Measurements from ENCODE around the gene SCAP.

The SCAP gene

GRCh38 chr3:47444103-47444502, 31.6 kb downstream of the SCAP start:
- Histone ChIP-seq H3K4me2 (ENCODE audit: low read length, poor library complexity, severe bottlenecking) (no peak overlapping the region), H3K14ac (ENCODE audit: low read length in 2 of 2) (no peak overlapping the region), H3K18ac (ENCODE audit: low read depth in 1 of 2, low read length in 2 of 2) (no peak overlapping the region), H2BK15ac (ENCODE audit: low read depth, poor library complexity, severe bottlenecking) (no peak overlapping the region), H2AFZ (ENCODE audit: low read depth, low read length) (no peak overlapping the region), H3K27me3 (ENCODE audit: control insufficient read depth in 1 of 2, insufficient read depth in 1 of 2, low read length in 2 of 2) (no peaks in the 10 kb centered on the region), H2BK5ac (ENCODE audit: low read depth, low read length, poor library complexity, severe bottlenecking) (no peak overlapping the region), H4K91ac (ENCODE audit: low read length) (no peak overlapping the region), H3K23ac (ENCODE audit: low read length in 2 of 2) (no peak overlapping the region), H2BK120ac (ENCODE audit: low read depth, low read length) (no peak overlapping the region), H4K8ac (ENCODE audit: low read length) (no peak overlapping the region), H2AK5ac (ENCODE audit: low read length, severe bottlenecking) (no peak overlapping the region), H3K9me3 (ENCODE audit: control insufficient read depth, low read length) (no peaks in the 10 kb centered on the region), H3K79me1 (replicated peaks; ENCODE audit: low read length, poor library complexity, severe bottlenecking) (peaks cover 42% of the 10 kb centered on the region), H2BK12ac (ENCODE audit: low read length in 2 of 2) (no peak overlapping the region), H3K27ac (ENCODE audit: low read length, poor library complexity, severe bottlenecking) (no peak overlapping the region), H3K36me3 (ENCODE audit: control insufficient read depth in 1 of 2, insufficient read depth in 2 of 2, low read depth in 1 of 2, low read length in 2 of 2) (peaks cover 16 to 26% of the 10 kb centered on the region in 2 experiments), H3K4me1 (ENCODE audit: control insufficient read depth, insufficient read depth, low read depth, low read length) (peaks cover 2% of the 10 kb centered on the region), H3K4me3 (ENCODE audit: insufficient read depth in 1 of 2, low read depth in 1 of 2, low read length in 2 of 2) (no peak overlapping the region), H3K4ac (ENCODE audit: low read depth in 1 of 2, low read length in 2 of 2) (no peak overlapping the region), H3K9ac (ENCODE audit: low read length) (peak overlapping the region; percentile 64)
- DNase-seq, result no peak
- 99% methylated on average over 5 of the region's 5 CpGs for WGBS

DNA sequence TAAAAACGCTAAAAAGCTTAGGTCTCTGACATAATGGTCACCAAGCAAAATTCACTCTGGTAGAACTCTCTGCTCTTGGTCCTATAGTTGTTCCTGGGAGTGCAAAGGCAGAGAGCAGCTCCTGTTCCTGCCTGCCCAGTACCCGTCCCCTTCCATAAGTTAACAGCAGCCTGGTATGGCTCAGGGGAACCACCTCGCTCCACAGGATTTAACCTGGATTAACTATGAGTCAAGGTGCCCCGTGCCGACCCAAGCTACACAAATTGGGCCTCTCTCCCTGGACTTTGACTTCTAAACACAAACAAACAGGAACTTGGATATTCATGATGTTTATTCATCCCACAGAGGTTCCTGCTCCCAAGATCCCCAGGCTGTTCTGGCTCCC, 32.1 kb downstream of the SCAP start:
- H3K18ac ChIP-seq (ENCODE audit: low read depth in 1 of 2, low read length in 2 of 2), result peak overlapping the region; percentile 0 to 77
- peak overlapping the region in 1 of 2 experiments; percentile 86 for H3K4ac ChIP-seq (ENCODE audit: low read depth in 1 of 2, low read length in 2 of 2)
- no peak overlapping the region for H2BK5ac ChIP-seq (ENCODE audit: low read depth, low read length, poor library complexity, severe bottlenecking)
- H3K27me3 ChIP-seq (ENCODE audit: control insufficient read depth in 1 of 2, insufficient read depth in 1 of 2, low read length in 2 of 2), result no peaks in the 10 kb centered on the region
- 50% methylated on average over 5 of the region's 5 CpGs for WGBS
- peak overlapping the region; percentile 19 for H4K8ac ChIP-seq (ENCODE audit: low read length)
- peak overlapping the region in 1 of 2 experiments; percentile 83 for H2BK12ac ChIP-seq (ENCODE audit: low read length in 2 of 2)
- peak; percentile 72 for DNase-seq
- no peak overlapping the region for H3K14ac ChIP-seq (ENCODE audit: low read length in 2 of 2)
- H2BK120ac ChIP-seq (ENCODE audit: low read depth, low read length), result peak overlapping the region; percentile 52
- H3K4me2 ChIP-seq (ENCODE audit: low read length, poor library complexity, severe bottlenecking), result no peak overlapping the region
- no peak overlapping the region for H3K27ac ChIP-seq (ENCODE audit: low read length, poor library complexity, severe bottlenecking)
- no peak overlapping the region for H3K23ac ChIP-seq (ENCODE audit: low read length in 2 of 2)
- H3K4me1 ChIP-seq (ENCODE audit: control insufficient read depth, insufficient read depth, low read depth, low read length), result peaks cover 2% of the 10 kb centered on the region
- H3K36me3 ChIP-seq (ENCODE audit: control insufficient read depth in 1 of 2, insufficient read depth in 2 of 2, low read depth in 1 of 2, low read length in 2 of 2), result peaks cover 17 to 31% of the 10 kb centered on the region in 2 experiments
- peak overlapping the region in 1 of 2 experiments; percentile 52 for H3K4me3 ChIP-seq (ENCODE audit: insufficient read depth in 1 of 2, low read depth in 1 of 2, low read length in 2 of 2)
- H4K91ac ChIP-seq (ENCODE audit: low read length), result no peak overlapping the region
- peak overlapping the region; percentile 12 for H2BK15ac ChIP-seq (ENCODE audit: low read depth, poor library complexity, severe bottlenecking)
- peaks cover 39% of the 10 kb centered on the region for H3K79me1 ChIP-seq (replicated peaks; ENCODE audit: low read length, poor library complexity, severe bottlenecking)
- H3K9ac ChIP-seq (ENCODE audit: low read length), result peak overlapping the region; percentile 64
- H3K9me3 ChIP-seq (ENCODE audit: control insufficient read depth, low read length), result no peaks in the 10 kb centered on the region
- H2AFZ ChIP-seq (ENCODE audit: low read depth, low read length), result no peak overlapping the region
- H2AK5ac ChIP-seq (ENCODE audit: low read length, severe bottlenecking), result no peak overlapping the region

GRCh38 chr3:47441796-47442551, 33.8 kb downstream of the SCAP start:
- peak; percentile 21 for DNase-seq
- no peak overlapping the region for H4K8ac ChIP-seq (ENCODE audit: low read length)
- H3K23ac ChIP-seq (ENCODE audit: low read length in 2 of 2), result no peak overlapping the region
- peak overlapping the region in 1 of 2 experiments; percentile 47 for H3K4ac ChIP-seq (ENCODE audit: low read depth in 1 of 2, low read length in 2 of 2)
- H4K91ac ChIP-seq (ENCODE audit: low read length), result no peak overlapping the region
- no peak overlapping the region for H2AK5ac ChIP-seq (ENCODE audit: low read length, severe bottlenecking)
- no peak overlapping the region for H2BK5ac ChIP-seq (ENCODE audit: low read depth, low read length, poor library complexity, severe bottlenecking)
- no peaks in the 10 kb centered on the region for H3K9me3 ChIP-seq (ENCODE audit: control insufficient read depth, low read length)
- no peak overlapping the region for H2BK12ac ChIP-seq (ENCODE audit: low read length in 2 of 2)
- no peak overlapping the region for H2BK120ac ChIP-seq (ENCODE audit: low read depth, low read length)
- no peak overlapping the region for H3K14ac ChIP-seq (ENCODE audit: low read length in 2 of 2)
- no peak overlapping the region for H2AFZ ChIP-seq (ENCODE audit: low read depth, low read length)
- no peak overlapping the region for H3K4me2 ChIP-seq (ENCODE audit: low read length, poor library complexity, severe bottlenecking)
- H2BK15ac ChIP-seq (ENCODE audit: low read depth, poor library complexity, severe bottlenecking), result no peak overlapping the region
- no peak overlapping the region for H3K9ac ChIP-seq (ENCODE audit: low read length)
- H3K36me3 ChIP-seq (ENCODE audit: control insufficient read depth in 1 of 2, insufficient read depth in 2 of 2, low read depth in 1 of 2, low read length in 2 of 2), result peaks cover 20 to 39% of the 10 kb centered on the region in 2 experiments
- no peak overlapping the region for H3K27ac ChIP-seq (ENCODE audit: low read length, poor library complexity, severe bottlenecking)
- H3K18ac ChIP-seq (ENCODE audit: low read depth in 1 of 2, low read length in 2 of 2), result no peak overlapping the region
- no peak overlapping the region for H3K4me3 ChIP-seq (ENCODE audit: insufficient read depth in 1 of 2, low read depth in 1 of 2, low read length in 2 of 2)
- WGBS, result over 99% methylated on average over 3 of the region's 4 CpGs
- H3K27me3 ChIP-seq (ENCODE audit: control insufficient read depth in 1 of 2, insufficient read depth in 1 of 2, low read length in 2 of 2), result no peaks in the 10 kb centered on the region
- H3K4me1 ChIP-seq (ENCODE audit: control insufficient read depth, insufficient read depth, low read depth, low read length), result peaks cover 2% of the 10 kb centered on the region
- H3K79me1 ChIP-seq (replicated peaks; ENCODE audit: low read length, poor library complexity, severe bottlenecking), result peaks cover 40% of the 10 kb centered on the region

DNA sequence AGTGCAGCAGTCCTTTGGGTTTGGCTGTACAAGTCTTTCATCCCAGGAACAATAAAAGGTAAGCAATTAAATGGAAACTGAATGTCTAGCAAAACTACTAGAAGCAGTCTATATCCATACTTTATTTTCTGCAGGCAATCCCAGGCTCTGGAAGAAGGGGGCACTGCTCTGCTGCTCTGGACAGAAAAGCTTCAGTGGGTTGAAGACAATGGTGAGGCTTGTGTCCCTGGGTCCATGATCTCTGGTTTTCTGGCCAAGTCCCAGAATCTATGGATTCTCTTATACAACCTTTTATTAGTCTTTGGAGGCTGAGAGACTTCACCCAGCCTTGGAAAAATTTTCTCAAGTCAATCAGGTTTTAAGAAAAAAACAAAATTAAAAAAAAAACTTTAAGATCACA, 35.6 kb downstream of the SCAP start:
- H3K4me3 ChIP-seq (ENCODE audit: insufficient read depth in 1 of 2, low read depth in 1 of 2, low read length in 2 of 2), result no peak overlapping the region
- H3K4ac ChIP-seq (ENCODE audit: low read depth in 1 of 2, low read length in 2 of 2), result no peak overlapping the region
- H3K23ac ChIP-seq (ENCODE audit: low read length in 2 of 2), result no peak overlapping the region
- DNase-seq, result peak; percentile 38
- H3K9ac ChIP-seq (ENCODE audit: low read length), result no peak overlapping the region
- no peak overlapping the region for H2BK15ac ChIP-seq (ENCODE audit: low read depth, poor library complexity, severe bottlenecking)
- no peak overlapping the region for H4K8ac ChIP-seq (ENCODE audit: low read length)
- no peak overlapping the region for H4K91ac ChIP-seq (ENCODE audit: low read length)
- H2BK5ac ChIP-seq (ENCODE audit: low read depth, low read length, poor library complexity, severe bottlenecking), result no peak overlapping the region
- no peak overlapping the region for H2AK5ac ChIP-seq (ENCODE audit: low read length, severe bottlenecking)
- H3K4me1 ChIP-seq (ENCODE audit: control insufficient read depth, insufficient read depth, low read depth, low read length), result peaks cover 2% of the 10 kb centered on the region
- no peak overlapping the region for H2BK120ac ChIP-seq (ENCODE audit: low read depth, low read length)
- H3K9me3 ChIP-seq (ENCODE audit: control insufficient read depth, low read length), result no peaks in the 10 kb centered on the region
- H2BK12ac ChIP-seq (ENCODE audit: low read length in 2 of 2), result no peak overlapping the region
- H3K4me2 ChIP-seq (ENCODE audit: low read length, poor library complexity, severe bottlenecking), result no peak overlapping the region
- H3K27me3 ChIP-seq (ENCODE audit: control insufficient read depth in 1 of 2, insufficient read depth in 1 of 2, low read length in 2 of 2), result no peaks in the 10 kb centered on the region
- peaks cover 31% of the 10 kb centered on the region for H3K79me1 ChIP-seq (replicated peaks; ENCODE audit: low read length, poor library complexity, severe bottlenecking)
- no peak overlapping the region for H3K27ac ChIP-seq (ENCODE audit: low read length, poor library complexity, severe bottlenecking)
- no peak overlapping the region for H2AFZ ChIP-seq (ENCODE audit: low read depth, low read length)
- H3K18ac ChIP-seq (ENCODE audit: low read depth in 1 of 2, low read length in 2 of 2), result no peak overlapping the region
- H3K36me3 ChIP-seq (ENCODE audit: control insufficient read depth in 1 of 2, insufficient read depth in 2 of 2, low read depth in 1 of 2, low read length in 2 of 2), result peaks cover 20 to 46% of the 10 kb centered on the region in 2 experiments
- no peak overlapping the region for H3K14ac ChIP-seq (ENCODE audit: low read length in 2 of 2)
